ENCODE measurements around the gene CLASRP.

Gene CLASRP

DNA sequence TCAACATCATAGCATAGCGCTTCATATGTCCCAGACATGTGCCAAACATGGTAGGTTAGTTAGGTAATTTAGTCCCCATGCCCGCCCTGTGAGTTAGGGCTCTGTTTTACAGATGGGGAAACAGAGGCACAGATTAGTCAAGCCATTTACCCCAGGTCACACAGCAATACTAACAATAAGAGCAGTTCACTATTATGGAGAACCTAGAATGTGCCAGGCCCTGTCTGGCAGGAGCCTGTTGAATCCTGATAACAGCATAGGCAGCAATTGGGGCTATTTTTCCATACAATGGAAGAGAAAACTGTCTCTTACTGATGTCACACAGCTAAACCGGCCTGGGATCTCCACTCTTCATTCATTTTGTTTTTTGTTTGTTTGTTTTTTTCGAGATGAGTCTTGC is 47.6 kb downstream of the CLASRP start:
- TF ChIP-seq CTCF (conservative IDR thresholded peaks at IDR 0.05; ENCODE audit: low read depth, low read length), result no peak
- no peak for DNase-seq (ENCODE audit: low read depth)
- no peak overlapping the region for H3K4me3 ChIP-seq (ENCODE audit: low read depth, low read length)

DNA sequence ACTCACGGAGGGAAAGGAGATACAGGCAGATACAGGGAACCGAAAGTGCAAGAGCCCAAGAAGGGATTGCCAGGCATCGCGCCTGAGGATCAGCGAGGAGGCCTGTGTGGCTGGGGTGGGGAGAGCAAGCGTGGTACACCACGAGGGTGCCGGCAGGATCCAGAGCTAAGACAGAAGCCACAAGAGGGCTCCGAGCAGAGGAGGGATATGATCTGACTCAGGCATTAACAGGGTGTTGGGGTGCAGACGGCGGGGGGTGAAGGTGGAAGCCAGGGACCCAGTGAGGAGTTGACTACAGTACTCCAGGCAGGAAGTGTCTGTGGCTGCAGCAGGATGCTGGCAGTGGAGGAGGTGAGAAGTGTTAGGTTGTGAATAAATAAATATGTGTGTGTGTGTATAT is 48.7 kb downstream of the CLASRP start:
- TF ChIP-seq CTCF (conservative IDR thresholded peaks at IDR 0.05; ENCODE audit: low read depth, low read length), result no peak
- no peak overlapping the region for H3K4me3 ChIP-seq (ENCODE audit: low read depth, low read length)
- no peak for DNase-seq (ENCODE audit: low read depth)

GRCh38 chr19:45090034-45090433 is 51.2 kb downstream of the CLASRP start:
- no peak overlapping the region for H3K4me3 ChIP-seq (ENCODE audit: low read depth, low read length)
- DNase-seq (ENCODE audit: low read depth), result no peak
- TF ChIP-seq CTCF (conservative IDR thresholded peaks at IDR 0.05; ENCODE audit: low read depth, low read length), result no peak

DNA sequence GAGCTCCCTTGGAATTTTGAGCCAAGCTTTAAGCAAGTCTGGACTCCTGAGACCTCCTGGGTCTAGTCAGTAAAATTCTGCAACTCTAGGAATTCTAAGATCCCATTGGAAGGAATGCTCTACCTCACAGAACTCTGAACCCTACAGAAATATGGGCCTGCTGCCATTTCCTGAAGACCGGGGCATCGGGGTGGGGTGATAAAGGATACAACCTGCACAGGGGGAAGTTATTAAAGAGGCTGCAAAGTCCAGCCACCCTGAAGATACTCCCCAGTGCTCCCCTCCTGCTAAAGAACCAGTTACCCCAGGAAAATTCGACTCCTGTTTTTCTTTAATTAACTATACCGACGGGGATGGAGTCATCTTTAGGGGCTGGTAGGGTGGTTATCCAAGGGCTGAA is 51.8 kb downstream of the CLASRP start:
- DNase-seq (ENCODE audit: low read depth), result no peak
- peak overlapping the region; percentile 73 for H3K4me3 ChIP-seq (ENCODE audit: low read depth, low read length)
- TF ChIP-seq CTCF (conservative IDR thresholded peaks at IDR 0.05; ENCODE audit: low read depth, low read length), result no peak

DNA sequence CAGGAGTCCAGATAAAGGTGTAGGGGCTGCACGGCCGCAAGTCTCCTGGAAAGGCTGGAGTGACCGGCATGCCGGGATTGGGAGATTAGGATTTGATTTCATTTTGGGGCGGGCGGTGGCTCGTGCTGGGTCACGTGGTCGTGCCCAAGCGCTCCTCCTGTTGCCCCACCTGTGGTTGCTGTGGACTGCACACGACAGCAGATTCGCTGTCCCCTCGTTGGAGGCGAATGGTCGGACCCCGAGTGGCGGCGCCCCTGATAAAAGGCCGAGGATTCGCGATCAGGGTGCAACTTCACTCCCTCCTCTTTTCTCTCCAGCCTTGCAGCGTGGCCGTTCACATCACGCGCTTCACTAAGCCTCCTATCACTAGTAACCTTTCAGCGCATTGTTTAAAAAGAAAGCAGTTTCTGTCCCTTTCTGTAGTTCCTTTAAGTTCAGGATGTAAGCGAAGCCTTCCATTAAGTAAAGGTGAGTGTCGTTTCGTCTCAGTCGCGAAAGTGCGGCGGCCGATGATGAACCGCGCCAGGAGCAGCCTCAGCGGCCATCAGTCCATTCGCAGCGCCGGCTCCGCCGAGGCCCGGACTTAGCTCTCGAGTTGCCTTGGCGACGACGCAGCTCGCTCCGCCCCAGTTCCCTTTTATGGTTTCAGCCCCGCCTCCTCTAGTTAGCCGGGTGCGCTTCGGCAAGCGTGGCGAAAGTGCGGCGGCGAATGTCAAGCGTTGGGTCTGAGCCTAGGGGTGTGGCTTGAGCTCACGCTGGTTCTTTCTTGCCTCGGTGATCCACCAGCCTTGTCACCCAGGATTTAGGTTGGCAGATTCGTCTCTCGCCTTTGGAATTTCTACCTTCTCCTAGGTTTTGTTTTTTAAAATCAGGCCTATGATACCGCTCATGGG is 52.4 kb downstream of the CLASRP start:
- DNase-seq (ENCODE audit: low read depth), result peak; percentile 99
- TF ChIP-seq CTCF (conservative IDR thresholded peaks at IDR 0.05; ENCODE audit: low read depth, low read length), result no peak
- H3K4me3 ChIP-seq (ENCODE audit: low read depth, low read length), result peak overlapping the region; percentile 73

GRCh38 chr19:45092747-45093678 is 54.2 kb downstream of the CLASRP start, which contains the start of gene PPP1R37:
TSS of gene PPP1R37 (plus strand) at chr19:45093179. CDS start at chr19:45093326, 147 bp downstream.
- peak within 1 kb of the TSS; percentile 73 for H3K4me3 ChIP-seq (ENCODE audit: low read depth, low read length)
- no peak for TF ChIP-seq CTCF (conservative IDR thresholded peaks at IDR 0.05; ENCODE audit: low read depth, low read length)
- peak; percentile 99 for DNase-seq (ENCODE audit: low read depth)

Data from choroid plexus epithelial cell (primary cell).